Upper lobe of left lung (tissue), 4 donors: Measurements from ENCODE around the gene SEMA5A.

Experiments used
- CTCF ChIP-seq, 6 experiments: fragments of 450-650 bp in 4 of 6; fragments of 200-600 bp in 2 of 6; sonication (generic) in 2 of 6; IDR thresholded peaks; one replicate each; pipeline ENCODE4 v1.5.1; 2016 to 2019; ENCODE audit warnings: antibody characterized with exemption in 6 of 6
- POLR2A ChIP-seq, 4 donors: fragments of 450-650 bp; IDR thresholded peaks; one replicate each; pipeline ENCODE4 v1.5.1; 2016 to 2017; ENCODE audit warnings: antibody characterized with exemption in 4 of 4, mild to moderate bottlenecking in 2 of 4

GRCh38 chr5:9537223-9538141 is 8.4 kb downstream of the SEMA5A start:
- no peak for TF ChIP-seq CTCF (IDR thresholded peaks at IDR 0.05)
- no peak for TF ChIP-seq POLR2A (IDR thresholded peaks at IDR 0.05)
